ENCODE results near the gene DTX3. TPM values are rescaled to one million over a fixed set of nuclear protein-coding genes. Genes with fewer than 3 reads are reported as not detected.
"Not testable (repeated sequence)": the region's sequence is repeated elsewhere in the genome, so short reads cannot be mapped to it uniquely, and the experiment has no call there.

Gene DTX3
- polyA plus RNA-seq, 3 donors, result 0.08 to 1.3 TPM; not detected in 1

- no peak overlapping the region for H3K27ac Mint-ChIP-seq
Measured at GRCh38 chr12:57616383-57617101, 11.9 kb downstream of the DTX3 start.

GRCh38 chr12:57617942-57618341 lies 13.3 kb downstream of the DTX3 start:
- Mint-ChIP-seq H3K4me3 (peak overlapping the region in 1 of 2 donors; percentile 93), H3K4me1 (peaks cover 30% of the 10 kb centered on the region), H3K9me3 (peaks cover 0 to 27% (median 6%) of the 10 kb centered on the region in 7 donors), H3K36me3 (peaks cover 13 to 14% of the 10 kb centered on the region in 2 donors), H3K27me3 (ENCODE audit: low read depth in 3 of 3) (peaks cover 88 to 94% (median 93%) of the 10 kb centered on the region in 3 donors), H3K27ac (peak overlapping the region in 1 of 7 donors; percentile 68)
- DNase-seq, result no peak
- H4K20me1 ChIP-seq (ENCODE audit: insufficient read depth, low read length), result no peaks in the 10 kb centered on the region
- no peak overlapping the region for H3K4me2 ChIP-seq (replicated peaks; ENCODE audit: extremely low read depth, low read length, poor library complexity, severe bottlenecking)
- H3K36me3 ChIP-seq (replicated peaks in 1 of 2; ENCODE audit: control insufficient read depth in 1 of 2, insufficient read depth in 2 of 2, low read length in 2 of 2), result no peaks in the 10 kb centered on the region
- 89% methylated on average over 3 of the region's 11 CpGs for WGBS (ENCODE audit: insufficient coverage)
- intact Hi-C loops (cut with micrococcal nuclease), result no loop called here
- no peak overlapping the region for H3K4me3 ChIP-seq (replicated peaks in 1 of 3; ENCODE audit: low read depth in 2 of 3, low read length in 3 of 3)
- peaks cover 49 to 92% of the 10 kb centered on the region in 2 donors for H3K27me3 ChIP-seq (ENCODE audit: control insufficient read depth in 2 of 2, insufficient read depth in 2 of 2, low read length in 2 of 2)
- peaks cover 18 to 23% of the 10 kb centered on the region in 2 donors for H3K4me1 ChIP-seq (ENCODE audit: control insufficient read depth in 1 of 2, insufficient read depth in 2 of 2, low read length in 2 of 2)
- no peak overlapping the region for H3K27ac ChIP-seq (ENCODE audit: low read depth in 1 of 2, low read length in 2 of 2)
- H2AFZ ChIP-seq (ENCODE audit: insufficient read depth, low read depth, low read length, poor library complexity, severe bottlenecking), result no peak overlapping the region
- no peak for TF ChIP-seq CTCF (IDR thresholded peaks at IDR 0.05)
- peaks cover 5 to 31% of the 10 kb centered on the region in 2 donors for H3K9me3 ChIP-seq (replicated peaks in 1 of 2; ENCODE audit: control insufficient read depth in 1 of 2, insufficient read depth in 1 of 2, low read length in 2 of 2)
- H3K9ac ChIP-seq (ENCODE audit: insufficient read depth, low read length, poor library complexity, severe bottlenecking), result no peak overlapping the region
- no peaks in the 10 kb centered on the region for H3K79me2 ChIP-seq (ENCODE audit: insufficient read depth, low read length)

More at GRCh38 chr12:57616383-57617101, 11.9 kb downstream of the DTX3 start:
- WGBS (ENCODE audit: insufficient coverage), result no CpG with 5 or more reads among the region's 3 CpGs
- intact Hi-C loops (cut with micrococcal nuclease), result no loop called here
- Histone ChIP-seq H3K27me3 (ENCODE audit: control insufficient read depth in 2 of 2, insufficient read depth in 2 of 2, low read length in 2 of 2) (peaks cover 49 to 91% of the 10 kb centered on the region in 2 donors), H3K9me3 (replicated peaks in 1 of 2; ENCODE audit: control insufficient read depth in 1 of 2, insufficient read depth in 1 of 2, low read length in 2 of 2) (peaks cover 4 to 24% of the 10 kb centered on the region in 2 donors), H2AFZ (ENCODE audit: insufficient read depth, low read depth, low read length, poor library complexity, severe bottlenecking) (no peak overlapping the region), H3K4me2 (replicated peaks; ENCODE audit: extremely low read depth, low read length, poor library complexity, severe bottlenecking) (no peak overlapping the region), H3K9ac (ENCODE audit: insufficient read depth, low read length, poor library complexity, severe bottlenecking) (no peak overlapping the region), H3K79me2 (ENCODE audit: insufficient read depth, low read length) (no peaks in the 10 kb centered on the region), H3K4me1 (ENCODE audit: control insufficient read depth in 1 of 2, insufficient read depth in 2 of 2, low read length in 2 of 2) (peaks cover 14 to 22% of the 10 kb centered on the region in 2 donors), H3K27ac (ENCODE audit: low read depth in 1 of 2, low read length in 2 of 2) (no peak overlapping the region), H4K20me1 (ENCODE audit: insufficient read depth, low read length) (no peaks in the 10 kb centered on the region), H3K36me3 (replicated peaks in 1 of 2; ENCODE audit: control insufficient read depth in 1 of 2, insufficient read depth in 2 of 2, low read length in 2 of 2) (no peaks in the 10 kb centered on the region), H3K4me3 (replicated peaks in 1 of 3; ENCODE audit: low read depth in 2 of 3, low read length in 3 of 3) (no peak overlapping the region)
- Mint-ChIP-seq H3K36me3 (peaks cover 12 to 13% of the 10 kb centered on the region in 2 donors), H3K4me1 (peaks cover 26% of the 10 kb centered on the region), H3K9me3 (peaks cover 0 to 20% (median 8%) of the 10 kb centered on the region in 7 donors), H3K4me3 (peak overlapping the region in 1 of 2 donors; percentile 7), H3K27me3 (ENCODE audit: low read depth in 3 of 3) (peaks cover 86 to 93% (median 91%) of the 10 kb centered on the region in 3 donors)
- TF ChIP-seq CTCF (IDR thresholded peaks at IDR 0.05), result no peak
- DNase-seq, result no peak

GRCh38 chr12:57618431-57618830 lies 13.8 kb downstream of the DTX3 start:
- H2AFZ ChIP-seq (ENCODE audit: insufficient read depth, low read depth, low read length, poor library complexity, severe bottlenecking); H4K20me1 ChIP-seq (ENCODE audit: insufficient read depth, low read length); H3K27ac Mint-ChIP-seq; H3K27ac ChIP-seq (ENCODE audit: low read depth in 1 of 2, low read length in 2 of 2); DNase-seq; H3K4me2 ChIP-seq (replicated peaks; ENCODE audit: extremely low read depth, low read length, poor library complexity, severe bottlenecking); H3K9ac ChIP-seq (ENCODE audit: insufficient read depth, low read length, poor library complexity, severe bottlenecking); H3K4me3 ChIP-seq (replicated peaks in 1 of 3; ENCODE audit: low read depth in 2 of 3, low read length in 3 of 3); H3K36me3 ChIP-seq (replicated peaks in 1 of 2; ENCODE audit: control insufficient read depth in 1 of 2, insufficient read depth in 2 of 2, low read length in 2 of 2); H3K79me2 ChIP-seq (ENCODE audit: insufficient read depth, low read length); intact Hi-C loops (cut with micrococcal nuclease): not testable (repeated sequence)
- Histone ChIP-seq H3K27me3 (ENCODE audit: control insufficient read depth in 2 of 2, insufficient read depth in 2 of 2, low read length in 2 of 2) (peaks cover 47 to 92% of the 10 kb centered on the region in 2 donors), H3K4me1 (ENCODE audit: control insufficient read depth in 1 of 2, insufficient read depth in 2 of 2, low read length in 2 of 2) (peaks cover 18 to 23% of the 10 kb centered on the region in 2 donors), H3K9me3 (replicated peaks in 1 of 2; ENCODE audit: control insufficient read depth in 1 of 2, insufficient read depth in 1 of 2, low read length in 2 of 2) (peaks cover 5 to 31% of the 10 kb centered on the region in 2 donors)
- H3K4me1 Mint-ChIP-seq, result peaks cover 30% of the 10 kb centered on the region
- peaks cover 88 to 93% (median 93%) of the 10 kb centered on the region in 3 donors for H3K27me3 Mint-ChIP-seq (ENCODE audit: low read depth in 3 of 3)
- H3K4me3 Mint-ChIP-seq, result peak overlapping the region in 1 of 2 donors; percentile 93
- peaks cover 0 to 27% (median 6%) of the 10 kb centered on the region in 7 donors for H3K9me3 Mint-ChIP-seq
- 100% methylated on average over 2 of the region's 6 CpGs for WGBS (ENCODE audit: insufficient coverage)
- peaks cover 13 to 14% of the 10 kb centered on the region in 2 donors for H3K36me3 Mint-ChIP-seq
